ENCODE results near the gene TNPO3.

The TNPO3 gene

GRCh38 chr7:129021656-129022055 is 33.3 kb downstream of the TNPO3 start:
- TF ChIP-seq, protein P1, sequence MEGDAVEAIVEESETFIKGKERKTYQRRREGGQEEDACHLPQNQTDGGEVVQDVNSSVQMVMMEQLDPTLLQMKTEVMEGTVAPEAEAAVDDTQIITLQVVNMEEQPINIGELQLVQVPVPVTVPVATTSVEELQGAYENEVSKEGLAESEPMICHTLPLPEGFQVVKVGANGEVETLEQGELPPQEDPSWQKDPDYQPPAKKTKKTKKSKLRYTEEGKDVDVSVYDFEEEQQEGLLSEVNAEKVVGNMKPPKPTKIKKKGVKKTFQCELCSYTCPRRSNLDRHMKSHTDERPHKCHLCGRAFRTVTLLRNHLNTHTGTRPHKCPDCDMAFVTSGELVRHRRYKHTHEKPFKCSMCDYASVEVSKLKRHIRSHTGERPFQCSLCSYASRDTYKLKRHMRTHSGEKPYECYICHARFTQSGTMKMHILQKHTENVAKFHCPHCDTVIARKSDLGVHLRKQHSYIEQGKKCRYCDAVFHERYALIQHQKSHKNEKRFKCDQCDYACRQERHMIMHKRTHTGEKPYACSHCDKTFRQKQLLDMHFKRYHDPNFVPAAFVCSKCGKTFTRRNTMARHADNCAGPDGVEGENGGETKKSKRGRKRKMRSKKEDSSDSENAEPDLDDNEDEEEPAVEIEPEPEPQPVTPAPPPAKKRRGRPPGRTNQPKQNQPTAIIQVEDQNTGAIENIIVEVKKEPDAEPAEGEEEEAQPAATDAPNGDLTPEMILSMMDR (IDR thresholded peaks at IDR 0.05; ENCODE audit: borderline replicate concordance, control extremely low read depth, extremely low read depth, insufficient read depth, missing control alignments): no peak
- in situ Hi-C loops (cut with MboI; ENCODE audit: low sequenced_read_pairs, unreplicated experiment): no loop called here
- DNase-seq (ENCODE audit: low spot score): no peak

GRCh38 chr7:129017933-129018538 is 36.9 kb downstream of the TNPO3 start:
- in situ Hi-C loops (cut with MboI; ENCODE audit: low sequenced_read_pairs, unreplicated experiment): no loop called here
- peak; percentile 30 for DNase-seq (ENCODE audit: low spot score)

DNA sequence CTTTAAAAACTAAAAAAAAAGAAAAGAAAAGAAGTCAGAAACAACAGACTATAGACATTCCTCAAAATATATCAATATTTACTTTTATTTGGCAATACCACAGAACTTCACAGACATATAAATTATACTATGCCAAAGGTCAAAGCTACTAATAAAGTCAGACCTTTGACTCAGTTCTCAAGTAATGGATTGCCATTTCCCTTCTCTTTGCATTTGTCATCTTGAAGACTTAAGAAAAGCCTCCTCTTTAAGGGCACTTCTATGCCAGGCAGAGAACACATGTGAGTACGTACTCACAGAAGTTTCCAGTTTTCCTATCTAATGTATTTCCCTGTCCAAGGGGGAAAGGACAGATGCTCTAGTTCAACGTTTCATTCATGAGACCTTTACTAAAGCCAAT is 37.6 kb downstream of the TNPO3 start:
- TF ChIP-seq, protein P1 (IDR thresholded peaks at IDR 0.05; ENCODE audit: borderline replicate concordance, control extremely low read depth, extremely low read depth, insufficient read depth, missing control alignments): no peak
- DNase-seq (ENCODE audit: low spot score): no peak
- in situ Hi-C loops (cut with MboI; ENCODE audit: low sequenced_read_pairs, unreplicated experiment): no loop called here

More at GRCh38 chr7:129017933-129018538, 36.9 kb downstream of the TNPO3 start:
- TF ChIP-seq, protein P1 (IDR thresholded peaks at IDR 0.05; ENCODE audit: borderline replicate concordance, control extremely low read depth, extremely low read depth, insufficient read depth, missing control alignments): no peak

DNA sequence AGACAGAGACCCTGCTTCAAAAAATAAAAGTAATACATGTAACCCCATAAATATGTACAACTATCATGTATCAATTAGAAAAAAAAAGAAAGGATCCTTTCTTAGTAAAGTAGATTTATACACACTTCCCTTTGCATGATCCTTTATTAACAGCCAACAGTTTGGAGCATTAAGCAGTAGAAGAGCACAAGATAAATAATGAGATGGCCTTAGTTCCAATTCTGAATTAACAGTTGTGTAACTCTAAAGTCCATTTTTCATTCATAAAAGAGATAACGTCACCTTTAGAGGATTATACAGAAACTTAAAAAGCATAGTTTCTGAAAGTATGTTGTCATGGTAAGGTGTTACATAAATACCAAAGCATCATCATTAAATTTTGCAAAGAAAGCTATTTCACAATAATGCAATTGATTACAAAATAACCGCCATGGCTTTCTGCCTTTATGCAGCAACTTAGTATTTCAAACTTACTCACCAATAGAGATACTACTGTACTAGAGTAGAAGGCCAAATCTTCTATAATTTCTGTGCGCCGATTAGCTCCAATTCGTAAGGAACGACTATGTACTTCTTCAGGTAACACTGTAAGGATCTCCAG is 40.3 kb downstream of the TNPO3 start:
- TF ChIP-seq, protein P1 (IDR thresholded peaks at IDR 0.05; ENCODE audit: borderline replicate concordance, control extremely low read depth, extremely low read depth, insufficient read depth, missing control alignments): no peak
- DNase-seq (ENCODE audit: low spot score): no peak
- in situ Hi-C loops (cut with MboI; ENCODE audit: low sequenced_read_pairs, unreplicated experiment): no loop called here

DNA sequence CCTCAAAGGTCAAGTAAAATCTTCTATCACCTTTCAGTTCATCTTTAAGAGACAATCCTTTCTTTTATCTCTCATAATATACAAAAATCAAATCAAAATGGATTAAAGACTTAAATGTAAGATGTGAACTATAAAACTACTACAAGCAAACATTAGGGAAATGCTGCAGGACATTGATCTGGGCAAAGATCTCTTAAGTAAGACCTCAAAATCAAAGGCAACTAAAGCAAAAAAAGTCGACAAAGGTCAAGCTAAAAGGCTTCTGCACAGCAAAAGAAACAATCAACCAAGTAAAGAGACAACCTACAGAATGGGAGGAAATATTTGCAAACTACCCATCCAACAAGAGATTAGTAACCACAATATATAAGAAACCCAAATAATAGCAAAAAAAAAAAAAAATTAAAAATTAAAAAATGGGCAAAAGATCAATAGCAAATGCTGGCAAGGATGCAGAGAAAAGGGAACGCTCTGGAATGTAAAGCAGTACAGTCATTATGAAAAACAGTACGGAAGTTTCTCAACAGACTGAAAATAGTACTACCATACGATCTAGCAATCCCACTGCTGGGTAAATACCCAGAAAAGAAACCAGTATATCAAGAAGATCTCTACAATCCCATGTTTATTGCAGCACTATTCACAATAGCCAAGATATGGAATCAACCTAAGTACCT is 41.7 kb downstream of the TNPO3 start:
- TF ChIP-seq, protein P1 (IDR thresholded peaks at IDR 0.05; ENCODE audit: borderline replicate concordance, control extremely low read depth, extremely low read depth, insufficient read depth, missing control alignments): no peak
- in situ Hi-C loops (cut with MboI; ENCODE audit: low sequenced_read_pairs, unreplicated experiment): no loop called here
- no peak for DNase-seq (ENCODE audit: low spot score)

DNA sequence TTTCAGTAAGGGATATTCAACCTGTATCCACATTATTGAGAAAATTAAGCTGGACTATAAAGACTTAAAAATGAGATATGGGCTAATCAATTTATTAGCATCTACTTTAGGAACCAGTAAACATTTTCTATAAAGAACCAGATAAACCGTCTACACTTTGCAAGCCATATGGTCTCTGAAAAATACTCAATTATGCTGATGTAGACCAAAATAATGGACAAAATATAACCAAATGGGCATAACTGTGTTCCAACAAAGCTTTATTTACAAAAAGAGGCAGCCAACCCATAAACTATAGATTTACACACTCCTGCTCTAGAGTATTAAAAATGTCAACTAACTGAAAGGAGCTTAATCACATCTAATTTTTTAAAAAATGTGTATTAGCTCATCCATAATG is 42.3 kb downstream of the TNPO3 start:
- in situ Hi-C loops (cut with MboI; ENCODE audit: low sequenced_read_pairs, unreplicated experiment): no loop called here
- DNase-seq (ENCODE audit: low spot score): no peak
- TF ChIP-seq, protein P1 (IDR thresholded peaks at IDR 0.05; ENCODE audit: borderline replicate concordance, control extremely low read depth, extremely low read depth, insufficient read depth, missing control alignments): no peak

Measured in GM13976 (cell line).